SJCRH30 (cell line): ENCODE data around the gene ATF6B. TPM values are rescaled to one million over a fixed set of nuclear protein-coding genes. Genes with fewer than 3 reads are reported as not detected.

Source experiments
- DNase-seq, 2 experiments: peaks; one replicate each; pipeline ENCODE4 v3.0.0-alpha.2; 2015 to 2020
- H3K27ac ChIP-seq: fragments of 250-450 bp; sonication (Bioruptor Pico); 2 replicates; pipeline ENCODE4 v1.5.1; 2020; ENCODE audit warnings: mild to moderate bottlenecking, moderate library complexity
- H3K27me3 ChIP-seq: fragments of 250-450 bp; sonication (Bioruptor Pico); 2 replicates; pipeline ENCODE4 v1.5.1; 2020; ENCODE audit warnings: mild to moderate bottlenecking, moderate library complexity
- H3K36me3 ChIP-seq: fragments of 250-450 bp; sonication (Bioruptor Pico); 2 replicates; pipeline ENCODE4 v1.5.1; 2020; ENCODE audit warnings: mild to moderate bottlenecking, moderate library complexity
- H3K4me1 ChIP-seq: fragments of 250-450 bp; sonication (Bioruptor Pico); 2 replicates; pipeline ENCODE4 v1.5.1; 2020; ENCODE audit warnings: mild to moderate bottlenecking, moderate library complexity
- H3K4me3 ChIP-seq: fragments of 250-450 bp; sonication (Bioruptor Pico); 2 replicates; pipeline ENCODE4 v1.5.1; 2020; ENCODE audit warnings: mild to moderate bottlenecking, moderate library complexity
- H3K9me3 ChIP-seq: fragments of 250-450 bp; sonication (Bioruptor Pico); replicated peaks from 2 replicates; pipeline ENCODE4 v1.5.1; 2020; ENCODE audit warnings: mild to moderate bottlenecking, moderate library complexity
- total RNA-seq: library from RNA; depleted of rRNA; stranded (reverse); fragments of >200 nt; shearing (Covaris generic); gene quantifications from 2 replicates; pipeline ENCODE4 v1.2.3, GENCODE V29; 2014; rRNA removed

The ATF6B gene
- total RNA-seq: 26.1 and 33.0 TPM in 2 replicates

DNA sequence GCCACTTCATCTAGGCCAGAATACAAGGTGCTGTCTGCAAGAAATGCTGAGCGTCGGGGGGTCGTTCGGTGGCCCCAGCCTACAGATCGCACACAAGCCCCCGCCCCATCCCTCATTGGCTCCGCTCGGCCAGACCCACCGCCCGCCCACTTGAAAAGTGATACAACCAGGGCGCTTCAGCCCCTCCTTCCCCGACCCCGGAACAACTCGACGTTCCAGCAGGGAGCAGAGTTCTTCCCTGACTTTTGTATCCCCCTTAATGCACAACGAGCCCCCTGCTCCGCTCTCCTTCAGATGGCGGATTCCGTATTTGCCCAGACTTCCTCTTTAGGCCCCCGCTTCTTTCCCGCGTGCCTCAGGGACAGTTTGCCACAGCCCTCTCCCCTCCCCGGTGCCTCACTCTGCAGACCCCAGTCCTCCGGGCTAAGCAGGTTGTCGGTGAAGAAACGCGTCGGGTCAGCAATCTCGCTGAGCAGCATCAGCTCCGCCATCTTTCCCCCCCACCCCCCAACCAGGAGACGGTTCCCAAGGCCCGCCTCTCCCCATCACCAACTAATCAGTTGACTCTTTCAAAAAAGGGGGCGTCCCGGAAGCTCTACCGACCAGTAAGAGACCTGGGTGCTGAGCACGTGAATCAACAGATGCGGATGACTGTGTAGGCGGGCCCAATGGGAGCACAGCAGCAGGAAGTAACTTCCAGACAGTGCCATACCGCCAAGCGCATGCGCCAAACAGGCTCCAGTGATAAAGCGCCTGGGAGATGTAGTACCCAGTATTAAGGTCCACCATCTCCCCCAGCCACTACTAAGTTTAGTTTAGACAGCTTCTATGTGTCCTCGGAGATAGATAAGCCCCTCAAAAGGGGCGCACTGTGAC is at the start of gene ATF6B:
ATF6B (minus strand) TSS at position 530 of the 876 bp plus-strand sequence; CDS start at position 491, 39 bp downstream.
- H3K27ac ChIP-seq: peak within 1 kb of the TSS; percentile 78
- H3K36me3 ChIP-seq: 0 out of 2 replicates have a peak, but pooled peaks cover 10% of the 10 kb centered on the region
- H3K4me1 ChIP-seq: peaks cover 3% of the 10 kb centered on the region; the same call in 1 of the 2 replicates
- H3K9me3 ChIP-seq: no peaks in the 10 kb centered on the region
- peak within 1 kb of the TSS; percentile 90 for H3K4me3 ChIP-seq
- DNase-seq: peak; percentile 98 to 99
- H3K27me3 ChIP-seq: no peaks in the 10 kb centered on the region

DNA sequence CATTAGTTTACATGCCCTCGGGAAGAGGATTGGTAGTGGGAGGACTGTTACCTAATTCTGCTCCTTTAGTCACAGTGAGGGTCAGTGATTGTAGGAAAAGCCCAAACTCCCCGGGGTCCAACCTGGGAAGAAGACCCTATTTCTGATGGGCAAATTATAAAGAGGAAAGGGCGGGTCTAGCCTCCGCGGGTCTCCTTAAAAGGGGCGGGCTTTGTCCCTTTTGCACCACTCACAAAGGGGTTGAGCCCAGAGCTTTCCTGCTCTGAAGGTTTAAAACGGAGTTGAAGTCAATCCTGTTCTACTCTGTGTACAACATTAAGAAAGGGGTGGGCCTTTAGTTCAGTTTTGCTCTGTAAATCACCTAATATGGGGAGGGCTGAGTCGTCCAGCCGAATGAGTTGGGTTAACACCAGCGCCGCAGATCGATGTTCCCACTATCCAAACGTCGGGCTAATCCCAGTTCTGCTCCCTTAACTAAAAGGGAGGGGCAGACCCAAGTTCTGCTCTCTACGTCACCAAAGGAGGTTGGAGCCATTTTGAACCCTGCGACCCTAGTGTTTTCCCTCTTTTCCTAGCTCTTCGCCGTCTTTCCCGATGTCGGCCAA is 49.2 kb upstream of the ATF6B start:
- DNase-seq: peak; percentile 67 to 78
- H3K9me3 ChIP-seq: no peaks in the 10 kb centered on the region

DNA sequence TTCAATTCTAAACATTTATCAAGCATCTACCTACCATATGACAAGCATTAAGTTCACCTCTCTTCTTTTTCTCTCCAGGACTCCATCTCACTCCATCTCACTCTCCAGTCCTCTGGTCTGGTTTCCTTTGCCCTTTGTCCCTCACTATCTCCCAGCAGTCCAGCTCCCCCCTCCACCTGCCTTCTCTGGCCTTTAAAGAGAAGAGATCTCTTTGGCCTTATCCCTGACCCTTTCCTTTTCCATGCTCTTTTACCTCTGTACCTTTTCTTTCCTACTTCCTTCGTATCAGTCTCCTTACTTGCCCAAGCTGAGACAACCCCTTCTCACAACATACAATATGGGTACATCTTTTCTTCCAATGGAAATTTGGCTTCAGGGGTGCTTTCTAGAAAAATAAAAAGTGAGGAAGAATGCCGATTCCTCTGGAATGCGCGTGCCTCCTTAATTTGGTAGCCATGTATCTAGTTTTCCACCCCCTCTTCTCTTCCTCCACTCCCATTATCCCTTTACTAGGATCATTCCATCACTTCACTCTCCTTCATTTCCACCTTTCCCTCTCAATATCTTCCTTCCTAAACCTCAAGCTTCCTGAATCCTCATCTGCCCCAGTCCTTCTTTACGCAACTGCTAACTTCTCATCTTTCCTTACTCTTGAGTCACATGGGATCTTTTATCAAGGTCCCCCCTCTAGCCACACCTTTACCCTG is 48.6 kb upstream of the ATF6B start:
- peak overlapping the region; percentile 80 for H3K27ac ChIP-seq
- no peak for DNase-seq
- peak overlapping the region; percentile 62 for H3K4me3 ChIP-seq
- H3K27me3 ChIP-seq: no peaks in the 10 kb centered on the region
- H3K36me3 ChIP-seq: no peaks in the 10 kb centered on the region
- no peaks in the 10 kb centered on the region for H3K9me3 ChIP-seq
- peaks cover 5% of the 10 kb centered on the region; the same call in 1 of the 2 replicates for H3K4me1 ChIP-seq

More for the DNA sequence above, 49.2 kb upstream of the ATF6B start:
- H3K4me3 ChIP-seq: peak overlapping the region; percentile 62
- no peaks in the 10 kb centered on the region for H3K27me3 ChIP-seq
- H3K27ac ChIP-seq: peak overlapping the region; percentile 80
- peaks cover 5% of the 10 kb centered on the region; the same call in 1 of the 2 replicates for H3K4me1 ChIP-seq
- H3K36me3 ChIP-seq: no peaks in the 10 kb centered on the region

DNA sequence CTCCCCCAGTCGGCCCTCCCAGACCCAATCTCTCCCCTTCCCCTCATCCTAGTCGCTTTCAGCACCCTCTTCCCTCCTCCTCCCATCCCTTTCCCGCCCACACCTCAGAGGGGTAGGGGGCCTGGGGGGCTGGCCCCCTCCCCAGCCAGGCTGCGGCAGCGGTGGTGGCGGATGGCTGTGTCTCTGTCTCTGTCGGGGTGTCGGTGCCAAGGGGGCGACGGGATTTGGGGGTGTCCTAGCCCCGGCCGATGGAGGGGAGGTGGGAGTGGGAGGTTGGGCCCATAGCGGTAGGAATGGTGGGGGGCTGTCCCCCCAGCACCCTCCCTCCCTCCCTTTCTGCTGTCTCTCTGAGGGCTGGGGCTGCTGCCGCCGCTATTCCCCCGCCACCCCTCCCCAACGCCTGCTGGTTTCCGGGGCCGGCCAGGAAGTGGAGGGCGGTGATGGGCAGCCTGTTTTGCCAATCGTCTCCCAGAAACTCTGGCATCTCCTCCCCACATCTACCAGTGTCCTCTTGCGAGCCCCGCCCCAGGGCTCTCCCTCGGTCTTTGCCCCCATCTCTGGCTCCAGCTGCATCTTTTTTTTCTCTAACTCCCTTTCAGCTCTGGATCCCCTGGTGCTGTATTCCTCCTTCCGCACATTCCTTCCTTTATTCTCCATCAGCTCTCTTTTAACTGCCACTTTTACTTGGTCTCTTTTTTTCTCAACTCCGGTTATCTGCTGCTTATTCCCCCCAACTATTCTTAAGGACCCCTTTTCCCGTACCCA is 47.8 kb upstream of the ATF6B start, which contains the start of gene AGPAT1:
AGPAT1 (minus strand) TSS at position 374 of the 765 bp plus-strand sequence. CDS start 4,588 bp downstream, outside the sequence.
- 0 out of 2 replicates have a peak, but pooled peaks cover 2% of the 10 kb centered on the region for H3K36me3 ChIP-seq
- H3K27ac ChIP-seq: peak within 1 kb of the TSS; percentile 80
- peak; percentile 96 to 97 for DNase-seq
- H3K27me3 ChIP-seq: no peaks in the 10 kb centered on the region
- peak within 1 kb of the TSS; percentile 62 for H3K4me3 ChIP-seq
- no peaks in the 10 kb centered on the region for H3K9me3 ChIP-seq
- peaks cover 5% of the 10 kb centered on the region; the same call in 1 of the 2 replicates for H3K4me1 ChIP-seq

DNA sequence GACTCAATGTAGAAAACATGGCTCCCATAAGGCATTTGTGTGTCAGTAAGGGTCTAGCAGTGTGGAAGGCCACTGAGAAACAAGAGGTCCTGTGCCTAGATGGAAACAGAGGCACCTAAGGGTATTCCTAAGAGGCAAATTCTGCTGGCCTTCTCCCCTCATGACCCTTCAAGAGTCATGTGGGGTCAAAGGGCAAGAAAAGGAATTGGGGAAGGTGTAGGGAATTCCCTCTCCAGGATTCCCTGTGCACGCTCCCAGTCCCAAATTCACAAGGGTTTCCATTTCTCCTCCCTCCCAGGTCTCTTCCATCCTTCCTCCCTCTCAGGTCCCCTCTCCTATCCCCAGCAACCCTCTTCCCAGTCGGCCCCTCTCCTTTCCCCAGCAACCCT is 47.3 kb upstream of the ATF6B start:
- H3K9me3 ChIP-seq: no peaks in the 10 kb centered on the region
- DNase-seq: no peak
- peak overlapping the region; percentile 23; the same call in 1 of the 2 replicates for H3K27ac ChIP-seq

DNA sequence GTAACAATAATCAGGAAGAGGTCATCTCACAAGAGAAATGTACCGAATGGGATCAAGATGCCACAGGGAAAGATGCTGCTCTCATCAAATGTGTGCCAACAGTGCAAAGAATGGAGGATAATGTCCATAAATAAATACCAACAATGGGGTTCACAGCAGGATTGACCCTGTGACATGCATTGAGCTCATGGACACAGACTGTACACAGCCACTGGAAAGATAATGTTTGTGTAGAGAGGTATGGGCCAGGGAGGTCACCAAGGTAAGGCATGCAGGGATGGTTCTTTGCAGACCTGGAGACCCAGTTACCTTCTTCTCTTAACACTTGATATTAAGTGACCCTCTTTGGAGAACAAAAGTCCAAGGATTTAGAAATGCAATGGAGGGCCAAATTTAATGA is 46.4 kb upstream of the ATF6B start:
- H3K4me3 ChIP-seq: no peak overlapping the region
- H3K9me3 ChIP-seq: no peaks in the 10 kb centered on the region
- peaks cover 5% of the 10 kb centered on the region; the same call in 1 of the 2 replicates for H3K4me1 ChIP-seq
- H3K36me3 ChIP-seq: 0 out of 2 replicates have a peak, but pooled peaks cover 2% of the 10 kb centered on the region
- DNase-seq: no peak
- H3K27ac ChIP-seq: no peak overlapping the region
- H3K27me3 ChIP-seq: no peaks in the 10 kb centered on the region

More for the DNA sequence above, 47.3 kb upstream of the ATF6B start:
- Histone ChIP-seq H3K4me3 (peak overlapping the region; percentile 62), H3K36me3 (0 out of 2 replicates have a peak, but pooled peaks cover 2% of the 10 kb centered on the region), H3K27me3 (no peaks in the 10 kb centered on the region), H3K4me1 (peaks cover 5% of the 10 kb centered on the region; the same call in 1 of the 2 replicates)

DNA sequence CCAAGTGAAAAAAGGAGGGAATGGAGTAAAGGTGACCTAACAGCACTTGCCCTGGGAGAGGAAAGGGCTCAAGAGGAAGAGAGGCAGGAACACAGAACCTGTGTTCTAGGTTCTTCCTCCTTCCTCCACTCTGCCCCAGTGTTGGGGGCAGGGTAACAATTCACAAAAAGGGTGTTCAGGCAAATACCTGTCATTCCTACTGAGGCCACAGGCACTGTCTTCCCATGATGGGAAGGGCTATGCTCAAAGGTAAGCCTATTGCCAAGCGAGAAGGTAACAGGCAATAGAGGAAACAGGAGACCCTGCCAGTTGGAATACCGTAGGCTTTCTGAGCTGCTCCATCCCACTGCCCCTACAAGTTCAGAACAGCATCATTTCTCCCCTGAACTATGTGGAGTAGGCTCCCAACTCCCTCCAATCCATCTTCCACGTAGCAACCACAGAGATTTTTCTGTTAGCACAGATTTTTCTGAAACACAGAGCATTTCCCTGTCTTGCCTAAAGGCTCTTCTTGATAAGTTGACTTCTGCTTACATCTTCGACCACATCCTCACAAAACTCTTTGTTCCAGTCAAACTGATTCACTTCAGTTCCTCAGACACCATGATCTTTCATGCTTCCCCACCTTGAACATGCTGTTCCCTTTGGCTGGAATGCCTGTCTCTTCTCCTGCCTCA is 45.1 kb upstream of the ATF6B start:
- no peak overlapping the region for H3K4me3 ChIP-seq
- peaks cover 2% of the 10 kb centered on the region; the same call in 1 of the 2 replicates for H3K36me3 ChIP-seq
- no peak for DNase-seq
- peaks cover 5% of the 10 kb centered on the region; the same call in 1 of the 2 replicates for H3K4me1 ChIP-seq
- no peak overlapping the region for H3K27ac ChIP-seq
- H3K9me3 ChIP-seq: no peaks in the 10 kb centered on the region
- no peaks in the 10 kb centered on the region for H3K27me3 ChIP-seq

DNA sequence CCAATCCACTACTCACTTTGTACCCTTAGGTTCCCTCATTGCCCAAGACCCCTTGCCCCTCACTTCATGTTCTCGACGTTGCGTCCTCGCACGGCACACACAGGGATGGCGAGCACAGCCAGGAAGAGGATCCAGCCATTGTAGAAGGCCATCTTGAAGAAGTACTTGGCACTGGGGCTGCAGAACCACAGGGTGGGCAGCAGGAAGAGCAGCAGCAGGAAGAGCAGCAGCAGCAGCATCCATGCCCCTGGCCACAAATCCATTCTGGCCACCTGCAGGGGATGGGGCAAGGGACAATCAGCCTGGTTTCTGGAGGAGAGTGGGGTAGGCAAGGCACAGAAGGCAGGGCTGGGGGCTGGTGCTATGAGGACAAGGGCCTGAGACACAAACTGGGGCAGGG is 43.2 kb upstream of the ATF6B start:
- H3K9me3 ChIP-seq: no peaks in the 10 kb centered on the region
- peaks cover 5% of the 10 kb centered on the region; the same call in 1 of the 2 replicates for H3K36me3 ChIP-seq
- no peak overlapping the region for H3K27ac ChIP-seq
- DNase-seq: no peak
- no peaks in the 10 kb centered on the region for H3K27me3 ChIP-seq
- H3K4me3 ChIP-seq: no peak overlapping the region
- peaks cover 5% of the 10 kb centered on the region; the same call in 1 of the 2 replicates for H3K4me1 ChIP-seq

DNA sequence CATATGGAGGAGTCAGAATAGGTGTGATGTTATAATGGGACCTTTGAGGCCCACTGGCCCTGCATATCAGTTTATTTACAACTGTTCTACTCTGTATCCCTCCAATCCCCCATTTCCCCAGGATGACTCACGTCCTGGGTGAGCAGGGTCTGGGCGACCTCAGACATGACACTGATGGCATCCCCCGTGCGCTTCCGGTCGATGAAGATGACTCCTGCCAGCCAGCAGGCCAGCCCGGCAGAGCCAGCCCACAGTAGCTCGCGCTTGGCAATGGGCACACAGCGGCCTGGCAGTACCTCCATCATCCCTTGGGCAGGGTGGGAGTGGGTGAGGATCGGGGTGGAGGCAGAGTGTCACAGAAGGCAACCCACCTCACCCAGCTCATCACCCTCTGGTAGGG is 42.2 kb upstream of the ATF6B start:
- no peaks in the 10 kb centered on the region for H3K27me3 ChIP-seq
- H3K27ac ChIP-seq: no peak overlapping the region
- H3K4me3 ChIP-seq: no peak overlapping the region
- H3K9me3 ChIP-seq: no peaks in the 10 kb centered on the region
- peaks cover 7% of the 10 kb centered on the region; the same call in 1 of the 2 replicates for H3K36me3 ChIP-seq
- H3K4me1 ChIP-seq: peaks cover 5% of the 10 kb centered on the region; the same call in 1 of the 2 replicates
- no peak for DNase-seq

DNA sequence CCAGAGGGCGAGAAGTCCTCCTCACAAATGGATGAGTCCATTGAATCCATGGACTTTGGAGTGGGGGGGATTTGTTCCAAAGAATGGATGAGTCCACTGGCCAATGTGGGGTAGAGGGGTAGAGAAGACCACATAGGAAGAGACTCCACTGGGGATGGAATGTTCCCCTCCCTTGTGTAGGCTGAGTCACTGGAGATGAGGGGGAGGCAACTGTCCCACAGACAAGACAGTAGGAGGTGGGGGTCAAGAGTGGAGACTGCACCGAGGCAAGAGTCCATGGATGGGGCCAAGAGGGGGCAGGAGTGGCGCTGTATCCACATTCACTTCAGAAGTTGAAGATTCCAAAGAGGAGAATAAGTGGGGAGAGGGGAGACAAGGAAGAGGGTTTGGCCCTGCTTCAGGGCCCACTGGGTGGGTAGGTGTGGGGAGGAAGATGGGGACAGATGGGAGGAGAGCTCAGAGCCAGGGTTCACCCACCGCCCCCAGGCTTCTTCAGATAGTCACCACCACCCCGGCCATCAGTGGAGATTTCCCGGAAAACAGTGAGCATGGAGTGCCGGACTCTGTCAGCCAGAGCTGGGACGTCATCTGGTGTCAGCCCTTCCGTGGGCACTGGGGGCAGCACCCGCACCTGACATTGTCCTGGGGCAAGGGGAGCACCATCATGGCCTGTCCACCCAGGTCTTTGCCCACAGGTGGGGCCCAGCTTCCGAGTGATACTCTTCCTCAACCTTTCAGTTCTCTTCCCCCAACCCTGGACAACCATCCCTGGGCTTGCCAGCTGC is 41.0 kb upstream of the ATF6B start:
- no peaks in the 10 kb centered on the region for H3K27me3 ChIP-seq
- DNase-seq: no peak
- H3K36me3 ChIP-seq: peaks cover 7% of the 10 kb centered on the region; the same call in 1 of the 2 replicates
- H3K27ac ChIP-seq: no peak overlapping the region
- H3K4me1 ChIP-seq: no peaks in the 10 kb centered on the region
- H3K4me3 ChIP-seq: no peak overlapping the region
- H3K9me3 ChIP-seq: no peaks in the 10 kb centered on the region

DNA sequence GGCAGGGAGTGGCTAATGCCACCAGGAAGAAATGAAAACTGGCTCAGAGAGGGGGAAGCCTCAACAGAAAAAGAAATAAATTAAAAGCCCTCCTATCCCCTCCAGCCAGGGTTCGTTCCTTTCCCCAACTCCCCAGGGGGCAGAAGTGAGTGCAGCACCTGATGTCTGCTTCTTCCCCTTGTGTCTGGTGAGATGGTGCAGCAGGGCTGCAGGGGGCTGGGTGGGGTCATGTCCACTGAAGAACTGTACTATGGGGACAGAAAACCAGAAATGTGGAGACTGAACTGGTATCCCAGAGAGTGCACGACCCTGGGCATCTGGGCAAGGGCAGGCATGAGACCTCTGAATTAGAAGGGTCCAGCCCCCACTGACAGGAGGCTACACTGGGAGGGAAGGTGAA is 40.3 kb upstream of the ATF6B start:
- no peak for DNase-seq
- peaks cover 7% of the 10 kb centered on the region; the same call in 1 of the 2 replicates for H3K36me3 ChIP-seq
- no peak overlapping the region for H3K4me3 ChIP-seq
- H3K4me1 ChIP-seq: no peaks in the 10 kb centered on the region
- H3K27ac ChIP-seq: no peak overlapping the region
- no peaks in the 10 kb centered on the region for H3K9me3 ChIP-seq
- no peaks in the 10 kb centered on the region for H3K27me3 ChIP-seq

DNA sequence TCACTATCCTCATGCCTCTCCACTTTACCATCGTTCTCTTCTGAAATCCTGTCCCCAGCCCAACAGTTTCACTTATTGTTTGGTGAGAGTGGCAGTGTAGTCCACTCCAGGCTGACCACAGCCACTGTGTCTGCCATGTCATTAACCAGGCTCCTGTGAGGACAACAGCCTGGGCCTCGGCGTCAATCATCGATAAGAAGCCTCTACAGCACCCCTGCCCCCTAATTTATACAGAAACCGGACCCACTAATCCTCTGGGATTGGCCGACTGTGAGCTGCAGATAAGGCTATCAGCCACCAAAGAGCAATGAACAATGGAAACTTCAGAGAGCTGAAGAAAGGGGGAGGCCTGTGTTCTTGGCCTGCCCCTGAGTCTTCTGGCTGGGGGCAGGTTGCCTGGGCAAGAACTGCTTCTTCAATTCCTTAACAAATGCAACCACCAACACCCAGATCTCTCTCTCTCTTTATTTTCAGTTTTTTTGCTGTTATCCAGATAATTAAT is 39.8 kb upstream of the ATF6B start:
- Histone ChIP-seq H3K36me3 (peaks cover 7% of the 10 kb centered on the region; the same call in 1 of the 2 replicates), H3K4me1 (no peaks in the 10 kb centered on the region), H3K27me3 (no peaks in the 10 kb centered on the region), H3K9me3 (no peaks in the 10 kb centered on the region), H3K4me3 (no peak overlapping the region), H3K27ac (no peak overlapping the region)
- no peak for DNase-seq
